ENCODE results near the gene TPPP2.

The TPPP2 gene

DNA sequence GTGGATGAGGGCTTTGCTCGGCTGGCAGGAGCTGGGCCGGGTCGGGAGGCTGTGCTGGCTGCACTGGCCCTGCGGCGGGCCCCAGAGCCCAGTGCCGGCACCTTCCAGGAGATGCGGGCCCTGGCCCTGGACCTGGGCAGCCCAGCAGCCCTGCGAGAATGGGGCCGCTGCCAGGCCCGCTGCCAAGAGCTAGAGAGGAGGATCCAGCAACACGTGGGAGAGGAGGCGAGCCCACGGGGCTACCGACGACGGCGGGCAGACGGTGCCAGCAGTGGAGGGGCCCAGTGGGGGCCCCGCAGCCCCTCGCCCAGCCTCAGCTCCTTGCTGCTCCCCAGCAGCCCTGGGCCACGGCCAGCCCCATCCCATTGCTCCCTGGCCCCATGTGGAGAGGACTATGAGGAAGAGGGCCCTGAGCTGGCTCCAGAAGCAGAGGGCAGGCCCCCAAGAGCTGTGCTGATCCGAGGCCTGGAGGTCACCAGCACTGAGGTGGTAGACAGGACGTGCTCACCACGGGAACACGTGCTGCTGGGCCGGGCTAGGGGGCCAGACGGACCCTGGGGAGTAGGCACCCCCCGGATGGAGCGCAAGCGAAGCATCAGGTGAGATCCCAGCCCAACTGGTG, 51.6 kb downstream of the TPPP2 start:
- DNase-seq: no peak
